Measurements from ENCODE around the gene HDAC1. TPM values are rescaled to one million over a fixed set of nuclear protein-coding genes. Genes with fewer than 3 reads are reported as not detected.

Gene HDAC1
- total and polyA plus RNA-seq, 10 of the 15 experiments (the other 5 are each of a cell fraction or from before 2014, with no cell fraction given), result 147 to 331 (median 168) TPM

DNA sequence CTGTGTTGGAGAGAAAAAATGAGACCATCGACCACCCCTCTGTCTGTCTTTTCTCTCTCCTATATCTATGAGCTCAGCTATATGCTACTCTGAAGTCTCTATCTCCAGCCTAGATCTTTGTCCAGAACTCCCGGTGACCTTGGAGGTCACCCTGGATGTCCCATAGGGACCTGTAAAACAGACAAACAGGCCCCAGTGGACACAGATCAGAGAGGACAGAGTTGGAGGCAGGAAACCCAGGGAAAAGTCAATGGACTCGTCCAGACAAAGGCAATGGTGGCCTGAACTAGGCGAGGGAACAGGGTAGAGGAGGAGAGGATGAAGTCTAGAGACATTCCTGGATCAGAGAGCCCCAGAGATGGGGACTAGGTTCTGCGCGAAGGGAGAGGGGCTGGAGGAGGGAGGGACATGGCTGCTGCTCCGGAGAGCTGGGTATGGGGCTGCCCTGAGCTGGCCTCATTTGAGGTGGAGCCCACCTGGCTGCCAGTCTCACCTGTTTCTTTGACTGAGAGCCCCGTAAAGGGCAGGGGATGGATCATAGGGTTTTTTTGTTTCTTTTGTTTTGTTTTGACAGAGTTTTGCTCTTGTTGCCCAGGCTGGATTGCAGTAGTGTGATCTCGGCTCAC, 54.8 kb downstream of the HDAC1 start:
- Histone ChIP-seq H3K4me1 (ENCODE audit: control insufficient read depth, insufficient read depth, low read length) (peaks cover 17% of the 10 kb centered on the region), H3K27me3 (replicated peaks in 1 of 2; ENCODE audit: control insufficient read depth in 2 of 2, insufficient read depth in 2 of 2, low read length in 1 of 2) (no peaks in the 10 kb centered on the region), H2AFZ (ENCODE audit: control insufficient read depth, low read depth, low read length) (no peak overlapping the region), H3K9me3 (replicated peaks; ENCODE audit: control insufficient read depth, insufficient read depth, low read length) (no peaks in the 10 kb centered on the region), H3K27ac (ENCODE audit: control insufficient read depth, insufficient read depth) (no peak overlapping the region), H3K9ac (ENCODE audit: control insufficient read depth, insufficient read depth, low read length) (no peak overlapping the region), H3K4me3 (no peak overlapping the region), H4K20me1 (ENCODE audit: control insufficient read depth, insufficient read depth) (no peaks in the 10 kb centered on the region), H3K79me2 (ENCODE audit: control insufficient read depth, insufficient read depth, low read length) (no peaks in the 10 kb centered on the region; the same call in 1 of the 2 replicates), H3K4me2 (ENCODE audit: control insufficient read depth, insufficient read depth) (no peak overlapping the region), H3K36me3 (ENCODE audit: control insufficient read depth in 2 of 2, insufficient read depth in 2 of 2, low read length in 1 of 2) (no peaks in the 10 kb centered on the region)
- DNase-seq (ENCODE audit: low read depth, low spot score) (no peak), FAIRE-seq (no peak), ATAC-seq (no peak)
- SMC1A ChIA-PET (ENCODE audit: uncharacterized antibody, unreplicated experiment), result interaction anchor here (1.6 kb wide), 1 partner anchor 9 kb away, joined by 3 read pairs; no protein-coding TSS in a partner anchor
- BruUV-seq (replicated peaks), result no TSS peak
- RAD21 ChIA-PET (ENCODE audit: unreplicated experiment), result interaction anchor here (1.0 kb wide), 1 partner anchor 10 kb away, joined by 3 read pairs; no protein-coding TSS in a partner anchor
- WGBS (ENCODE audit: insufficient coverage, insufficient replicate concordance, low lambda C conversion rate, missing lambda C conversion rate), result 41% methylated on average over 7 of the region's 9 CpGs
- CTCF ChIA-PET, result interaction anchor here (1.1 kb wide), 1 partner anchor 9 kb away, joined by 3 read pairs; no protein-coding TSS in a partner anchor
- in situ Hi-C loops (cut with MboI), result no loop called here
- intact Hi-C loops (cut with micrococcal nuclease; ENCODE audit: unreplicated experiment), result no loop called here
- POLR2A ChIA-PET, result interaction anchor here (1.2 to 1.5 kb wide), 2 partner anchors 11 to 48 kb away, joined by 3 to 4 read pairs; partner anchors contain the start of genes BSDC1 and MARCKSL1
- TF ChIP-seq IRF4 (IDR thresholded peaks at IDR 0.05; ENCODE audit: low read depth, low read length), result no peak
- TF ChIP-seq NFXL1 (IDR thresholded peaks at IDR 0.05; ENCODE audit: borderline replicate concordance), result no peak
- TF ChIP-seq POLR2AphosphoS2 (IDR thresholded peaks at IDR 0.05; ENCODE audit: low read depth, low read length), result no peak
- no peak for TF ChIP-seq POLR2A (IDR thresholded peaks at IDR 0.05; ENCODE audit: low read depth, low read length)
- TF ChIP-seq, protein P1, sequence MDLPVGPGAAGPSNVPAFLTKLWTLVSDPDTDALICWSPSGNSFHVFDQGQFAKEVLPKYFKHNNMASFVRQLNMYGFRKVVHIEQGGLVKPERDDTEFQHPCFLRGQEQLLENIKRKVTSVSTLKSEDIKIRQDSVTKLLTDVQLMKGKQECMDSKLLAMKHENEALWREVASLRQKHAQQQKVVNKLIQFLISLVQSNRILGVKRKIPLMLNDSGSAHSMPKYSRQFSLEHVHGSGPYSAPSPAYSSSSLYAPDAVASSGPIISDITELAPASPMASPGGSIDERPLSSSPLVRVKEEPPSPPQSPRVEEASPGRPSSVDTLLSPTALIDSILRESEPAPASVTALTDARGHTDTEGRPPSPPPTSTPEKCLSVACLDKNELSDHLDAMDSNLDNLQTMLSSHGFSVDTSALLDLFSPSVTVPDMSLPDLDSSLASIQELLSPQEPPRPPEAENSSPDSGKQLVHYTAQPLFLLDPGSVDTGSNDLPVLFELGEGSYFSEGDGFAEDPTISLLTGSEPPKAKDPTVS (IDR thresholded peaks at IDR 0.05; ENCODE audit: low read depth, low read length), result no peak
- no peak for TF ChIP-seq ZBED1 (IDR thresholded peaks at IDR 0.05; ENCODE audit: borderline replicate concordance)
- no peak for TF ChIP-seq HCFC1 (IDR thresholded peaks at IDR 0.05; ENCODE audit: low read length)
- TF ChIP-seq, protein P2, sequence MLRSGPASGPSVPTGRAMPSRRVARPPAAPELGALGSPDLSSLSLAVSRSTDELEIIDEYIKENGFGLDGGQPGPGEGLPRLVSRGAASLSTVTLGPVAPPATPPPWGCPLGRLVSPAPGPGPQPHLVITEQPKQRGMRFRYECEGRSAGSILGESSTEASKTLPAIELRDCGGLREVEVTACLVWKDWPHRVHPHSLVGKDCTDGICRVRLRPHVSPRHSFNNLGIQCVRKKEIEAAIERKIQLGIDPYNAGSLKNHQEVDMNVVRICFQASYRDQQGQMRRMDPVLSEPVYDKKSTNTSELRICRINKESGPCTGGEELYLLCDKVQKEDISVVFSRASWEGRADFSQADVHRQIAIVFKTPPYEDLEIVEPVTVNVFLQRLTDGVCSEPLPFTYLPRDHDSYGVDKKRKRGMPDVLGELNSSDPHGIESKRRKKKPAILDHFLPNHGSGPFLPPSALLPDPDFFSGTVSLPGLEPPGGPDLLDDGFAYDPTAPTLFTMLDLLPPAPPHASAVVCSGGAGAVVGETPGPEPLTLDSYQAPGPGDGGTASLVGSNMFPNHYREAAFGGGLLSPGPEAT (IDR thresholded peaks at IDR 0.05; ENCODE audit: low read depth), result no peak
- no peak for TF ChIP-seq CHD2 (IDR thresholded peaks at IDR 0.05; ENCODE audit: borderline replicate concordance, low read depth, low read length)
- no peak for TF ChIP-seq SMAD1 (IDR thresholded peaks at IDR 0.05; ENCODE audit: low read depth, partially characterized antibody)
- TF ChIP-seq TAF1 (IDR thresholded peaks at IDR 0.05; ENCODE audit: borderline replicate concordance, low read depth, low read length), result no peak
- no peak for TF ChIP-seq RAD51 (IDR thresholded peaks at IDR 0.05)
- TF ChIP-seq CHD4 (IDR thresholded peaks at IDR 0.05), result no peak
- no peak for TF ChIP-seq KDM1A (IDR thresholded peaks at IDR 0.05; ENCODE audit: borderline replicate concordance)
- TF ChIP-seq E2F8 (IDR thresholded peaks at IDR 0.05; ENCODE audit: low read depth, partially characterized antibody), result no peak
- TF ChIP-seq SMC3 (IDR thresholded peaks at IDR 0.05; ENCODE audit: borderline replicate concordance, low read length), result no peak

Data from GM12878 (cell line).